T-helper 1 cell (primary cell): ENCODE measurements around the gene SMIM15.

Experiments used
- DNase-seq, 5 donors: peaks; one replicate each; pipeline ENCODE4 v3.0.0-alpha.2; 2012 to 2020

The SMIM15 gene

DNA sequence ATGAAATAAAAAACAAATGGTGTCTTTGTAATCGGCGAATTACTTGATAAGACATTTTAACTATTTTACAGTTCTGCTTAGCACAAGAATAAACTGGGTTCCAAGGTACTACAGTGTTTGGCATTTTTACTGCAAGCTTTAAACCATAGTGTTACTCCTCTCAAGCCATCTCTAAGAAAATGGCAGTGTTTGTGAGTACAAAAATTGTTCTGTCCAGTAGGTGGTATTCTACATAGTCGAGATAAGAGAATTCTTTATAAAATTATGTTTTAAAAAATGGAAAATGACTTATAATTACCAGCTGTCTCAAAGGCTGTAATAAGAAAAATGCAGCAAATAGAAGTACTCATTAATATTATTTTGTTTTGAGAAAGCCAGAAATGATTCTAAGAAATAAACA is 3.2 kb downstream of the SMIM15 start:
- DNase-seq, result no peak

DNA sequence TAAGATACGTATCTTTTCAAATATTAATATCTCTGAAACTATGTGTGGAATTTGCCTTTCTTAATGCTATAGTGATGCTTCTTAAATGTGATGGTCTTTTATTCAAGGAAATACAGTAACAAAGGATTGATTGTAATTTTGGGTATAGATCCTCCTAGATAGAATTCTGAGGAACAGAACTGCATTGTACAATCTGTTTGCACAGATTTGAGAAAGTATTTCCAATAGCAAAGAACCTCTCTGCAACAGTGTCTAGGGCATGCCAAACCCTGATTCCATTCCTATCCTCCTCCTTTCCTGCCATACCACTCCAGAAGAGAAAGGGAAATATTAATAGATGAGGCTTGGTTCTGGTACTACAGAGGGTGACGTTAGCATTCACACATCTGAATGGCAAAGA is 10.4 kb downstream of the SMIM15 start:
- no peak for DNase-seq

- DNase-seq, result no peak
Observed at GRCh38 chr5:61148515-61148914, 13.8 kb downstream of the SMIM15 start.

DNA sequence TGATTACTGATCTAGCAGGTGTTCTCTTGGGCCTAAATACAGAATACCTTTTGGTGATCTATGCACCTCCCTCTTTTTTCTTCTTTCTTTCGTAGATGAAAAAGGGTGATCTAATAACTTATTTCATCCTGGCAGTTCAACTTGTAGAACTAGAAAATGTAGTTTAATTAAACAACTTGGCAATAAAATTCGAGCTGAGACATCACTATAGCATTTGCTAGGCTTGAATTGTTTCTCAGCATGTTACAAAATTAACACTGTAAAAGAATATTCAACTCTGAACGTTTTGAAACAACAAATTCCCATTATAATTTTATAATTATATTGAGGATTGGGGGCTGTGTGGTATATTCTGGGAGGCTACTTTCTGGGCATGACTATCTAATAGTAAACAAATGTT is 19.5 kb downstream of the SMIM15 start:
- no peak for DNase-seq

GRCh38 chr5:61142391-61142790 is 19.9 kb downstream of the SMIM15 start:
- no peak for DNase-seq

DNA sequence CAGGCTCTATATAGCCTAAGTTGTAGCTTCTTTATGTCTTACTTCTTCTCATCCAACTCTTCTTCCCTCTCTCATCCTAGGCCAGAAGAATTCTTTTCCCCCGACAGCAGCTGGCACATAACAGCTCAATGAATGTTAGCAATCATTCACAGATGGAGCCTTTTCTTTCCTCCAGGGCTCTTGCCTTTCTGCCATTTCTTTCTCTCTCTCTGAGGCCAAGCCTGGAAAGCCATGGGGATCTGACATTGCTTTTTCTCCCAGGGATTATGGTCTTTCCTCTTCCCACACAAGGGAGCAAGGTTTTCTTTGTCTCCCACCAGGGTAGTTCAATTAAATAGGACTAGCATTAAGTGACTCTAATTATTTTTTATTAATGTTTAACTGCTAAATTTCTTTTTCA is 20.5 kb downstream of the SMIM15 start:
- DNase-seq, result no peak

- DNase-seq, result no peak
Observed at GRCh38 chr5:61139931-61140330, 22.3 kb downstream of the SMIM15 start.

DNA sequence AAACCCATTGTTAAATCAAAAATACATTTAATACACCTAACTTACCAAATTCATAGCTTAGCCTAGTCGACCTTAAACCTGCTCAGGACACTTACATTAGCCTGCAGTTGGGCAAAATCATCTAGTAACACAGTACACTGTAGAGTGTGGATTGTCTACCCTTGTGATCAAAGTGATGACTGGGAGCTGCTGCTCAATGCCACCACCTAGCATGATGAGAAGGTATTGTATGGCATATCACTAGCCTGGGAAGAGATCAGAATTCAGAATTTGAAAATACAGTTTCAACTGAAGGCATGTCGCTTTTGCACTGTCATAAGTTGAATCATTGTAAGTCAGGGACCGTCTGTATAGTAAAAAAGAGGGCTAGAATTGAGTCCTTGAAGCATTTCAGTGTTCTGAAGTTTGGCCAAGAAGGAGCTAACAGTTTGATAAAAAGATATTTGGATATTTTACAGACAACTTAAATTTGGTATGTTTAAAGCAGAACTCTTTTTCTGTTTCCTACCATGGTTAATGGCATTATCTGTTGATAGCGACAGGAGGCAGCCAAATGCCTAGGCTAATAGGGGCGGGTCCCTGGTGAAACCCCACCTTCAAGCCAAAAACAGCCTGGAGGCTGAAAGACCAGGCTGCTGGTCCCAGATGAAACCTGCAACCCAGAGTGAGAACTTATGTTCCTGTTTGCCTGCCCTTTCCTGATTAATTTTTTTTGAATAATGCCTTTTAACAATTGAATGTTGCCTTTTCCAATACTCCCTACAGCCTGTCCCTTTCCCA is 23.0 kb downstream of the SMIM15 start:
- no peak for DNase-seq

GRCh38 chr5:61137835-61138234 is 24.4 kb downstream of the SMIM15 start:
- no peak for DNase-seq

DNA sequence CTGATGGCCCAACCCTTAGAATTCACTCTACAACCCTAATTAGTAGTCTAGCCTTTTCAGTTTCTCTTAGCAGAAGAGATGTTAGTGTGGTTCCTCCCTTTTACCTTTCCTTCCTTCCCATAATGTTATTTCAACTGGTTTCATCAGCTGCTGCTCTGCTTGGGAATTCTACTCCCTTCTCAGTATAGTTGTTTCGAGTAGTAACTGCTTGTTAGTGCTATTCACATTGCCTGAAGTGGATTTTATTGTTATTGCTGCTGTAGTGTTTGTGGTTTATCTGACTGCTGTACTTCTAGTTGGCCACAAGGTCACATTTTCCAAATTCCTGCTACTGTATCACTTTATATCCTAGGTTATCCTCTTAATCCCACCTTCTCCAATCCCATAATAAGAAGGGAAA is 29.7 kb downstream of the SMIM15 start:
- DNase-seq, result no peak

GRCh38 chr5:61130289-61130688 is 32.0 kb downstream of the SMIM15 start:
- DNase-seq, result no peak

GRCh38 chr5:61123145-61123544 is 39.1 kb downstream of the SMIM15 start:
- DNase-seq, result no peak

- no peak for DNase-seq
Observed at GRCh38 chr5:61120534-61120933, 41.7 kb downstream of the SMIM15 start.

GRCh38 chr5:61119066-61119465 is 43.2 kb downstream of the SMIM15 start:
- no peak for DNase-seq

DNA sequence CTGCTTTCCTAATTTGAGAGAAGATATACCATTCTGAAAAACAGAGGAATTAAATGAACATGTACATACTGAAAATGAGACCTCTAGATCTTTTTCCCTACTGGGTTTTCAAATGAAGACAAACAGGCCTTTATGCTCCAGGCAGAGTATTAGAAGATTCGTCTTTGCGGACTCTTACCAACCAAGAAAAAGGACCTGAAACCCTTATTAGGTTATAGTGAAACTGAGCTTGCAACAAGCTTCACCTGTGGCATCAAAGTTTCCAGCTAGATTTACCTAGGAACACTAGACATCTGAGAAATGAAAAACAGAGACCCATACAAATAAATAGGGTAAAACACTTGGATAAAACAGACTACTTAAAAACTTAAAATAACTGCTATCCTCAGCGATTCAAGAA is 46.3 kb downstream of the SMIM15 start:
- no peak for DNase-seq

- no peak for DNase-seq
Observed at GRCh38 chr5:61114441-61114840, 47.8 kb downstream of the SMIM15 start.
